ENCODE data around the gene CPEB3. TPM values are rescaled to one million over a fixed set of nuclear protein-coding genes. Genes with fewer than 3 reads are reported as not detected.

CPEB3 gene
- total RNA-seq, 1 donor from 2014 or later, result 2.7 TPM

DNA sequence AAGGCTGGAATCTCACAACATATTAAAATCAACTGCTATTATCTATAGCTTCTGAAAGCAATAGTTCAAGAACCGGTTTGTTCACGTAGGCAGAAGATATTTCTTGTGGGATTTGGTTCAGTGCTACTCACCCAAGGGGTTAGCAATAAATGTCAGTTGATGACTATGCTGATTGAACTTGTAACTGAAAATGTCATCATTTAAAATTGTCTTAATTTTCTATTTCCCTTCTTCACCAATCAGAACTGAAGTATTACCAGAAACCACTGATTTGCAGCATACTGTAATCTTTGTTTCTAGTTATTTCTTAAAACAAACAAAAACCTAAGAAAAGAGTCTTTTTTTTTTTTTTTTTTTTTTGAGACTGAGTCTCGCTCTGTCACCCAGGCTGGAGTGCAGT, 46.1 kb downstream of the CPEB3 start:
- Mint-ChIP-seq H3K4me3 (no peak overlapping the region), H3K9me3 (no peaks in the 10 kb centered on the region), H3K27ac (no peak overlapping the region), H3K4me1 (ENCODE audit: low read depth) (peaks cover 23% of the 10 kb centered on the region), H3K36me3 (ENCODE audit: low read depth) (peaks cover 1% of the 10 kb centered on the region), H3K27me3 (ENCODE audit: insufficient read depth) (peaks cover 6% of the 10 kb centered on the region)
- intact Hi-C loops (cut with micrococcal nuclease), result no loop called here
- DNase-seq (ENCODE audit: low spot score), result no peak

DNA sequence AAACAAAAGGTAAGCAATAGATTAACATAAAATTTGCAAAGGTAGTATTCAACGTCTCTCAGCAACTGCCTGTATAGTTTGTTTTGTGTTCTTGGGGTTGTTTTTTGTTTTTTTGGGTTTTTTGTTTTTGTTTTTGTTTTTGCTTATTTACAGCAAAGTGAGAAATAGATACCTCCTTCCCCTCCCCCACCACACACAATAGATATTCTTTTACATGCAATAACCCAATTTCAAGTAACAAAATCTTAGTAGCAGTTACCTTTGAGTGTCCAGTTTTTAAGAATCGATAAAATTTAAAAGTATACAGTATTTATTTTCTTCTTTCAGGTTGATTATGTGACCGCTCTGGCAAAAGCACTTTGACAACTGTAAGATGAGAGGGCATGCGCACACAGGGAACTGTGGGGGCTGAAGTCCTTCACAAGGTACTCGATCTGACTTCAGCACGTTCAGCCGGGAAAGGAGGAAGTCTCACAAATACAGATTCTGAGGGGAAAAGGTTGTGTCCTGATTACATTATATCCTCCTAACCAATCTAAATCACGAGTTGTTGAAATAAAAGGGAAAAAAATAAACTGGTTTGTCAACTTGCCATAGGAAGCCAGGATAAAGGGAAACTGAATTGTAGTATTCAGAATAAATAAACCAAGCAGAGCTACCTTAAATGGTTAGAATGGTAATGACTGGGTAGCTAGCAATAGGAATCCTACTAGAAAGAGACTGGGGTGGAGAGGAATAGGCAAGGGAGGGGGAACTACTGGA, 47.8 kb downstream of the CPEB3 start:
- Mint-ChIP-seq H3K27ac (no peak overlapping the region), H3K27me3 (ENCODE audit: insufficient read depth) (peaks cover 14% of the 10 kb centered on the region), H3K4me1 (ENCODE audit: low read depth) (peaks cover 32% of the 10 kb centered on the region), H3K4me3 (no peak overlapping the region), H3K36me3 (ENCODE audit: low read depth) (peaks cover 8% of the 10 kb centered on the region), H3K9me3 (no peaks in the 10 kb centered on the region)
- DNase-seq (ENCODE audit: low spot score), result peak; percentile 2
- intact Hi-C loops (cut with micrococcal nuclease), result no loop called here

DNA sequence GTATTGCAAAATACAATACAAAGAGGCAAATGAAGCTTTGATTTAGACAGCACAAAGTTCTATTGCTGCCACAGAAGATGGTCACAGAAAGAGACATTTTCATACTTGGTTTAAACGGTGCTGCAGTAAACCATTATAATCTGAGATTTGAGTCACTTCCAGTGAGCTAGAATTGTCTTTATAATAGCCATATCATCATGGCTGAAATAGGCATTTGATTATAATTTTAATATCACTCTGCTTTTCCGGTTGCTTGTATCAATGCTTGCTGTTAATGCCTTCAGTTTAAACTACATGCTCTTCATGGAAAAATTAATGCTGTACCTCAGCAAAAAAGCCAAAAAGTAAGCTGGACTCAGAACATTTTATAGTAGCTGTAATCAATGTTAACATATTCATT, 48.5 kb downstream of the CPEB3 start:
- H3K9me3 Mint-ChIP-seq, result no peaks in the 10 kb centered on the region
- DNase-seq (ENCODE audit: low spot score), result no peak
- H3K4me1 Mint-ChIP-seq (ENCODE audit: low read depth), result peaks cover 32% of the 10 kb centered on the region
- peaks cover 10% of the 10 kb centered on the region for H3K36me3 Mint-ChIP-seq (ENCODE audit: low read depth)
- H3K4me3 Mint-ChIP-seq, result peak overlapping the region; percentile 29
- no peak overlapping the region for H3K27ac Mint-ChIP-seq
- intact Hi-C loops (cut with micrococcal nuclease), result no loop called here
- peaks cover 14% of the 10 kb centered on the region for H3K27me3 Mint-ChIP-seq (ENCODE audit: insufficient read depth)

DNA sequence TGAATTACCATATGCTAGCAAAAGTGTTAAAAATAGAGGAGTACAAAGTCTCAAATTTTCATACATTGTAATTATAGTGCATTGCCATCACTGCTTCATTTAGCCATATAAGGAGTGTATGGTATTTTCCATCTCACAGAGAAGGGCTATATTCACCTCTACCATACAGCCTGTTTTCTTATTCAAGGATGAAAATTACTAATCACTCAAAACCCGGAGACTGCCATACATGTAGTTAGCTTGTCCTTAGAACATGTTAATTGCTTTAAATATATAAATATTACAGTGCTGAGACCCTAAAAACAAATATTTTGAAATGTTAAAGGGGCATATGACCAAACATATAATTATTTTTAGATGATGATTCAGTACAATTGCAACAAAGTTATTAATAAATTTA, 49.4 kb downstream of the CPEB3 start:
- H3K4me1 Mint-ChIP-seq (ENCODE audit: low read depth), result peaks cover 32% of the 10 kb centered on the region
- no peak overlapping the region for H3K27ac Mint-ChIP-seq
- H3K9me3 Mint-ChIP-seq, result no peaks in the 10 kb centered on the region
- peaks cover 14% of the 10 kb centered on the region for H3K27me3 Mint-ChIP-seq (ENCODE audit: insufficient read depth)
- intact Hi-C loops (cut with micrococcal nuclease), result loop anchor here (2.0 kb wide), 2 partner anchors 25 to 31 kb away; no protein-coding TSS in a partner anchor
- peaks cover 14% of the 10 kb centered on the region for H3K36me3 Mint-ChIP-seq (ENCODE audit: low read depth)
- H3K4me3 Mint-ChIP-seq, result no peak overlapping the region
- no peak for DNase-seq (ENCODE audit: low spot score)

DNA sequence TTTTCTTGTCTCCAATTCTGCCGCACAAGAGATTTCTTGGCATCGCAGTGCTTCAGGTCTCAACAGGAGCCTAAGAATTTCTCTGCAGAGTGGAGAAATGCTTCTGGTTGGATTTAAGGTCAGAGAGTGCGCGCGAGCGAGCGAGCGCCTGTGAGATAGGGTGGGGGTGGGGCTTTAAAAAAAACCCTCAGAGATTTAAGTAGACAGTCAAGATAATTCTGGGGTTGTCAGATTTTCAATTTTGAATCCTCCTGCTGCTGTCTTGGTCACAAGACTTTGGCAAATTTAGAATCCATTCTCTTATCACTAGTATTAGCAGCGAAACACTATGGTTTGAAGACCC, 49.7 kb downstream of the CPEB3 start:
- Mint-ChIP-seq H3K4me3 (peak overlapping the region; percentile 92), H3K36me3 (ENCODE audit: low read depth) (peaks cover 14% of the 10 kb centered on the region), H3K9me3 (no peaks in the 10 kb centered on the region), H3K27me3 (ENCODE audit: insufficient read depth) (peaks cover 14% of the 10 kb centered on the region), H3K27ac (no peak overlapping the region), H3K4me1 (ENCODE audit: low read depth) (peaks cover 32% of the 10 kb centered on the region)
- DNase-seq (ENCODE audit: low spot score), result no peak
- intact Hi-C loops (cut with micrococcal nuclease), result loop anchor here (2.0 kb wide), 2 partner anchors 26 to 30 kb away; no protein-coding TSS in a partner anchor

DNA sequence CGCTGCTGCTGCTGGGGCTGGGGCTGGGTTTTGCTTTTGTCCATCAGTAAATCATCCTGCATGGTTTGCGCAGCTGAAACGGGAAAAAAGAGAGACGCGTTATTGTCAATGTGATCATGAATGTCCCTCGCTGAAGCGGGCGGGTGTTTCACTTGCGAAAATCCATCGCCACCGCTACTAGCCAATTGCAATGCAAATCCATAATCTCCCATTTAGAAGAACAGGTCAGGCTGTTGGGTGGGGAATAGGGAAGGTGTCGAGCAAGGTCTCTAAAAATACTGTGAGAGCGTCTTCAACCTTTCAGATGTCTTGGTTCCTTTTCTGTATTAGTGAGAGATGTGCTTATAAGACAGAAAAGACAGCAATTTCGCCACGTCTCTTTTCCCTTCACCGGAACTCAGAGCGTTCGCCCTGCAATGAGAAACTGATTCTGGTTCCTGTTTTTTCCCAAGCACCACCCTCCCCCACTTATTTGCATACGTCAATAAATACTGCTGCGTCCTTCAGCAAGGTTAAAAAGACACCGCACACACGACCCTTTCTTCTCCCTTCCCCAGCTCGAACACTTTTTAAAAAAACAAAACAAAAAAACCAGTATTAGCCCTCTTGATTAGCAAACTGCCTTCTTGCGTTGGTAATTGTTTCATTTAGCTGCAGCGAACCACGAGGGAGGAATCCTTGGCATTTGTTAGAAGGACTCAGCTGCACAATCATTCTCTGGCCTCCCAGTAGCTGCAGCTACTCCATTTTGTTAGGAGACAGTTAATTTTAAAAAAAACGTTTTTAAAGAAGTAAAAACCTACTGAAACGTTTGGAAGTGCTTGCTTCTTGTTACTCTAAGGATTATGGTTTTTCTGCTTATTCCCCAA, 50.4 kb downstream of the CPEB3 start:
- Mint-ChIP-seq H3K27ac (peak overlapping the region; percentile 27), H3K4me3 (peak overlapping the region; percentile 92), H3K27me3 (ENCODE audit: insufficient read depth) (peaks cover 14% of the 10 kb centered on the region), H3K4me1 (ENCODE audit: low read depth) (peaks cover 32% of the 10 kb centered on the region), H3K36me3 (ENCODE audit: low read depth) (peaks cover 17% of the 10 kb centered on the region), H3K9me3 (no peaks in the 10 kb centered on the region)
- intact Hi-C loops (cut with micrococcal nuclease), result loop anchor here (1.0 to 2.0 kb wide), 3 partner anchors 26 to 50 kb away; no protein-coding TSS in a partner anchor
- peak; percentile 28 for DNase-seq (ENCODE audit: low spot score)

DNA sequence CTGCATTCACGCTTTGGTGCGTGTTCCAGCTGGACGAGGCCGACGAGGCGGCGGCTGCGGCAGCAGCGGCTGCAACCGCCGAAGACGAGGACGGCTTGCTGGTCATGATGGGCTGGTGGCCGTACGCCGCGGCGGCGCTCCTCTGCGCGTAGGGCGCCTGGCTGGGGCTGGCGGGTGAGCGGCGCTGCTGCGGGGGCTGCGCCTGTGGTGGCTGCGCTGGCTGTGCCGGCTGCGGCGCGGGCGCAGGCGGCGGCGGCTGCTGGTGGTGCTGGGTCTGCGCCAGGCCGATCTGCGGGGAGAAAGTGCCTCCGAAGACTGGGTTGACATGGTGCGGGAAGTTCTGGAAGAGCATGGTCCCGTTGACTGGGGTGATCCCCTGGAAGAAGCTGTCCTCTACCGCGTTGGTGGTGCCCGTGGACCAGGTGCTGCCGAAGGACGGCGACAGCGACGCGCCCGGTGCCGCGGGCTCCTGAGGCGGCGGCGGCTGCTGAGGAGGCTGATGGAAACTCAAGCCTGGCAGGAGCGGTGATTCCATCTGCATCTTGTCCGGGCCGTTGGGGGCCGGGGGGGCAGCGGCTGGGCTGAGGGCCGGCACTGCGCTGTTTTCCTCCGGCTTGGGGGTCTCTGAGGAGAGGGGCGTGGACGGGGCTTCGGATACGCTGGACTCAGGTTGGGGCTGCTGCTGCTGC, 51.1 kb downstream of the CPEB3 start:
- H3K4me1 Mint-ChIP-seq (ENCODE audit: low read depth), result peaks cover 32% of the 10 kb centered on the region
- peak overlapping the region; percentile 27 for H3K27ac Mint-ChIP-seq
- peak overlapping the region; percentile 92 for H3K4me3 Mint-ChIP-seq
- no peaks in the 10 kb centered on the region for H3K9me3 Mint-ChIP-seq
- no peak for DNase-seq (ENCODE audit: low spot score)
- H3K27me3 Mint-ChIP-seq (ENCODE audit: insufficient read depth), result peaks cover 14% of the 10 kb centered on the region
- peaks cover 17% of the 10 kb centered on the region for H3K36me3 Mint-ChIP-seq (ENCODE audit: low read depth)
- intact Hi-C loops (cut with micrococcal nuclease), result loop anchor here (1.0 to 2.0 kb wide), 3 partner anchors 27 to 51 kb away; no protein-coding TSS in a partner anchor

DNA sequence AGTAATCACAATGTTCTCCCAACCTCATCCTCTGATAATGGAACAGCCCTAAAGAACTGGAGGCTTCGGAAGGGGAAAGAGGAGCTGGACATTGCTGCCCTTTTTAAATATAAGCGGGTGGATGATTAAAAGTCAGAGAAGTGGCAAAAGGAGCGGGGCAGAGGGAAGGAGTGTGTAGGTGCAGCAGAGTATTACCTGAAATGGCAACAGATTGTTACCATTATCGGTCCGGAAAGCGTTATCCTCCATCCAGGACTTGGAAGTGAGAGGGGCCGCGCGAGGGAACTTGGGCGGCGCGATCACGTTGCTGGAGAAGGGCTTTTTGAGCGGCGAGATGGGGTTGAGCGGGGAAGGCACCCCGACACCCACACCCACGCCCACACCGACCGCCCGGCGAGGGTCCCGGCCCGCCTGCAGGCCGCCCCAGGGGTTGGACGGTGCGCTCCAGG, 51.7 kb downstream of the CPEB3 start:
- Mint-ChIP-seq H3K9me3 (no peaks in the 10 kb centered on the region), H3K4me3 (peak overlapping the region; percentile 85), H3K27me3 (ENCODE audit: insufficient read depth) (peaks cover 14% of the 10 kb centered on the region), H3K4me1 (ENCODE audit: low read depth) (peaks cover 32% of the 10 kb centered on the region), H3K36me3 (ENCODE audit: low read depth) (peaks cover 17% of the 10 kb centered on the region), H3K27ac (no peak overlapping the region)
- intact Hi-C loops (cut with micrococcal nuclease), result no loop called here
- no peak for DNase-seq (ENCODE audit: low spot score)

DNA sequence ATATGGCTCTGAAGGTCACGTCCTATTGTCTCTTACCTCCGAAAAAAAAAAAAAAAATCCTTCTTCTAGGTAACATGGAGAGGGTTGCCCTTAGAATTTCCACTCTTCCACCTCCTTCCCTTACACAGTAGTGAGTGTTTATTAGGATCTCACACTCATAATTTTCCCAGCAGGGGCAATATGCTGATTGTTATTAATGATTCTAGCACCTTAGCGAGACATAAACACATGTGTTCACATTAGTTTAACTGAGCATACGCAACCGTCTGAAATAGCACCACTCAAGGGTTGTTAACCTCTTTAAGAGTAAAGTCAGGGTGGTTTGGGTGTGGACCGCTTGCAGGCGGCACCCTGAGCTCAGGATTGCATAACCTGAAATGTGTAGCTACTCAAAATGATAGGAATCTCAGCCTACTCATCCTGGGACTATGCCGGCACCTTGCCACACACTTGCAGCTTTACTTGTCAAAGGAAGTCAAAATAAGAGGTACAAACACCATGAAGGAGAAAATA, 52.2 kb downstream of the CPEB3 start:
- intact Hi-C loops (cut with micrococcal nuclease), result no loop called here
- H3K4me3 Mint-ChIP-seq, result peak overlapping the region; percentile 85
- H3K36me3 Mint-ChIP-seq (ENCODE audit: low read depth), result peaks cover 17% of the 10 kb centered on the region
- DNase-seq (ENCODE audit: low spot score), result no peak
- H3K27ac Mint-ChIP-seq, result no peak overlapping the region
- peaks cover 14% of the 10 kb centered on the region for H3K27me3 Mint-ChIP-seq (ENCODE audit: insufficient read depth)
- peaks cover 31% of the 10 kb centered on the region for H3K4me1 Mint-ChIP-seq (ENCODE audit: low read depth)
- no peaks in the 10 kb centered on the region for H3K9me3 Mint-ChIP-seq

DNA sequence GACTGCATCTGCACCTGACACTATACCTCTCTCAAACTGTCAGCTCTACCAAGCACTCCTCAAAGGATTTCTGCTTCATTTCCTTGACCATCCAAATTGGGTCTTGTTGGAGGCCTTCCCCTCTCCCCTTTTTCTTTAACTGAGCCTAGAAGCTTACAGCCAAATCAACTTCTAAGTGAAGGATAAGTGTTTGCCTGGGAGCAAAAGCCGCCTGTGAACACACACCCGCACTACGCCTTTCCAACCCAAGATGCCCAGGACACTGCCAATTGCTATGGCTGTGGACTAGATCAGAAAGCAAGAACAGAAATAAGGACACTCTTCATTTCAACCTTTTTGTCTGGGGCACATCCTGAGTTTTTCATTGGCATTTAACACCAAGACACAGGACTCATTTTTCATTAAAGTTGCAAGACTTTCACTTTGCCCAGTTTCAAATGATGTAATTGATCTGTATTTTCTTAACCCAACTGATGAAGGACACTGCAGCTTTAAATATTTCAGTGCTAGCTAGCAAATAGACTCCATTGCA, 52.8 kb downstream of the CPEB3 start:
- H3K27me3 Mint-ChIP-seq (ENCODE audit: insufficient read depth), result peaks cover 13% of the 10 kb centered on the region
- intact Hi-C loops (cut with micrococcal nuclease), result no loop called here
- no peaks in the 10 kb centered on the region for H3K9me3 Mint-ChIP-seq
- H3K36me3 Mint-ChIP-seq (ENCODE audit: low read depth), result peaks cover 17% of the 10 kb centered on the region
- H3K4me1 Mint-ChIP-seq (ENCODE audit: low read depth), result peaks cover 26% of the 10 kb centered on the region
- no peak for DNase-seq (ENCODE audit: low spot score)
- no peak overlapping the region for H3K4me3 Mint-ChIP-seq
- no peak overlapping the region for H3K27ac Mint-ChIP-seq

DNA sequence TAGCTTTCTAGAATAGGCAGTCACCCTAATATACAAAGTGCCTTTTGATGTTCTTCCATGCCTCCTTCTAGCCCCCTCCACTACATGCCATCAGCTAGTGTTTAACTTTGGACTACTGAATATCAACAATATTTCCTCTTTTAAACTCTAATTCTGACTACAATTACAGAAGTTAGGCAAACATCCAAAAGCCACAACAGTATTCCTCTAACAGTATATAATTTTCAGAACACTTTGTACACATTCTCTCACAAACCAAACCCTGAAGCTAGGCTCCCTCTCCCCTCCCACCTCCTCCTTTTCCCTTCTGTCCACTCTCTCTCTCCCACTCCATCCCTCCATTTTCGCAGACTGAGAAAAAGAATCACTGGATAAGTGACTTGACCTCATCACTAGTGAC, 59.7 kb downstream of the CPEB3 start:
- H3K27me3 Mint-ChIP-seq (ENCODE audit: insufficient read depth), result no peaks in the 10 kb centered on the region
- peaks cover 4% of the 10 kb centered on the region for H3K36me3 Mint-ChIP-seq (ENCODE audit: low read depth)
- intact Hi-C loops (cut with micrococcal nuclease), result no loop called here
- no peak overlapping the region for H3K4me3 Mint-ChIP-seq
- no peaks in the 10 kb centered on the region for H3K9me3 Mint-ChIP-seq
- no peak for DNase-seq (ENCODE audit: low spot score)
- no peak overlapping the region for H3K27ac Mint-ChIP-seq
- H3K4me1 Mint-ChIP-seq (ENCODE audit: low read depth), result no peaks in the 10 kb centered on the region

DNA sequence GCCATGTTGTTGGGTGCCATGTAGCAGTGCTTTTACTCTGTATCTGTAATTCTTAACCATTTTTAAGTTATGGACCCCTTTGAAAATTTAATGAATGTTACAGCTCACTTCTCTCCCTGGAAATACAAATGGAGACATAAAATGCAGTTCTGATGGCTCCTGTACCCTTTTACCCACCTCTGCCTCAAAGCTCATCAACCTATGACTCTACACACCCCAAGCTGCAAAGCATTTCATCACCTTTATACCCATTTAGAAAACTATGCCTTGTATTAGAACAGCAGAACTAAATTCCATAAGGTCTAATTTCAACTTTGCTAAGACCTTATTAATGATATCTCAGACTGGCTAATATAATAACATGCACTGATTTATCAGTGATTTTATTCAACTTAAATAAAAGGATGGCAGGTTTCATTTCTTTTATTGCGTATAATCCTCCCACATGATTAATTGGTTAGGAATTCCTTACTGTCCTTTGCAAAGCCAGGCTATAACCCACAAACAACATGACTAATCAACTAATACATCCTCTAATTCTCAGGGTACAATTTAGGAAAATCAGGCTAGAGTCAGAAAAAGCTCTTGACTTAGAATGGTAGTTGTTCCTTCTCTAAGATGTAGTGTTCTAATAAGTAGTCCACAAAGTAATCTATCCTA, 68.1 kb downstream of the CPEB3 start:
- Mint-ChIP-seq H3K9me3 (no peaks in the 10 kb centered on the region), H3K4me3 (no peak overlapping the region), H3K4me1 (ENCODE audit: low read depth) (no peaks in the 10 kb centered on the region), H3K27ac (no peak overlapping the region), H3K27me3 (ENCODE audit: insufficient read depth) (no peaks in the 10 kb centered on the region), H3K36me3 (ENCODE audit: low read depth) (peaks cover 2% of the 10 kb centered on the region)
- intact Hi-C loops (cut with micrococcal nuclease), result no loop called here
- DNase-seq (ENCODE audit: low spot score), result no peak
